GM20000 (cell line): ENCODE measurements around the gene SAG.

ENCODE experiments used
- DNase-seq: peaks from one replicate; pipeline ENCODE4 v3.0.0; 2012; ENCODE audit warnings: low spot score
- TF ChIP-seq, protein P1 (sequence below): IDR thresholded peaks from 2 replicates; pipeline ENCODE4 v1.5.1; 2012; ENCODE audit warnings: mild to moderate bottlenecking, control low read depth; ENCODE audit errors: extremely low read depth, missing control alignments

SAG gene

DNA sequence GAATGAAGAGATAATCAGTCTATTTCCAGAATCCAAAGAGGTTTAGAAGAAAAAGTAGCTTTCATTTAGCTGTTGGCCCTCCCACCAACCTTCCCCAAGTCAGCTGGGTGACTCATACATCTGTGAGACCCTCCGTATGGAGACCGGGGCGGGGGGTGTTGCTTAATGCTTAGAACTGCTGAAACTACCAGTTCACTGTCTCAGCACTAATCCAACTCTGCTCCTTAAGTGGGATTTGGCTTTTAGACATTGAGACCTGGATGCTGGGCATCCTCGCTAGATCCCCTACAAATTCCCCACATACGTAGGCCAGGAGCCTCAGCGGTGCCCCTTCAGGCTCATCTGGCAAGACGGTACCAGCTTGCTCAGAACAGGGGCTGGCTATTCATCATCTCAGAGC is at the start of gene SAG:
Gene SAG, plus strand, starts transcription at position 252 of the 400 bp plus-strand sequence. CDS start 1,374 bp downstream, outside the sequence.
- TF ChIP-seq, protein P1, sequence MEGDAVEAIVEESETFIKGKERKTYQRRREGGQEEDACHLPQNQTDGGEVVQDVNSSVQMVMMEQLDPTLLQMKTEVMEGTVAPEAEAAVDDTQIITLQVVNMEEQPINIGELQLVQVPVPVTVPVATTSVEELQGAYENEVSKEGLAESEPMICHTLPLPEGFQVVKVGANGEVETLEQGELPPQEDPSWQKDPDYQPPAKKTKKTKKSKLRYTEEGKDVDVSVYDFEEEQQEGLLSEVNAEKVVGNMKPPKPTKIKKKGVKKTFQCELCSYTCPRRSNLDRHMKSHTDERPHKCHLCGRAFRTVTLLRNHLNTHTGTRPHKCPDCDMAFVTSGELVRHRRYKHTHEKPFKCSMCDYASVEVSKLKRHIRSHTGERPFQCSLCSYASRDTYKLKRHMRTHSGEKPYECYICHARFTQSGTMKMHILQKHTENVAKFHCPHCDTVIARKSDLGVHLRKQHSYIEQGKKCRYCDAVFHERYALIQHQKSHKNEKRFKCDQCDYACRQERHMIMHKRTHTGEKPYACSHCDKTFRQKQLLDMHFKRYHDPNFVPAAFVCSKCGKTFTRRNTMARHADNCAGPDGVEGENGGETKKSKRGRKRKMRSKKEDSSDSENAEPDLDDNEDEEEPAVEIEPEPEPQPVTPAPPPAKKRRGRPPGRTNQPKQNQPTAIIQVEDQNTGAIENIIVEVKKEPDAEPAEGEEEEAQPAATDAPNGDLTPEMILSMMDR: no peak
- DNase-seq: no peak

DNA sequence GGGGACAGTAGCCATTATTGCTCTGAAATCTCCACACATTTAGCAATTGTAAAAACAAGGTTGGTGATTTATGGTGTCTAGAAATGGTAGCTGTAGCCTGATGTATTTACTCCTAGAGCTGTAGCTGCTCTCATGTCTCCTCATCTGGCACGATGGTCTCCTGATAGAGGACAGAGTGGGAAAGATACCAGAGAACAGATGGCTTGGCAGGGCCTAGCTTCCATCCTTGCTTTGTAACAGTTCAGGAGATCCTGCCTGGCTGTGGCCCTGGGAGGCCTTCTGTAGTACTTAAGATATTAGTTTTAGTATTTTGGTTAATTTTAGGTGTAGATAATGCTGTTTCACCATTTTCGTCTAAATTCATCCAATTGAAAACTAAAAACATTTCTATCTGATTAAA is 49.4 kb upstream of the SAG start:
- TF ChIP-seq, protein P1: no peak
- DNase-seq: no peak

DNA sequence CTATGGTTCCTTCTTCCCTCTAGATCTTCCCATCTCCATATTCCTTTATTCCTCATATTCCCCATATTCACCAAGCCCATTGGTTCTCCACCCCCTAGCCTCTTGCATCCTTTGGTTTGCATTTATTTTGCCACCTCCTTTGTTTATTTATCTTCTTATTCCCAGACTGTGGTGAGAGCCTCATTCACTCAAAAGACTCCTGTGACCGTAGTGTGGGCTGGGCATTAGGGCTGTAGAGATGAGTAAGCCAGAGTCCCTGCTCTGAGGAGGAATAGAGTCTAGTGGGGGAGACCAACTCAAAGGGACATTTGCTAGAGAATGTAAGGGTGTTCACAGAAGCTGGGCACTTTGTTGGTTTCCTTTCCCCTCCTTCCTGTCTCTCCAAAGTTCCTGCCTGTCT is 47.9 kb upstream of the SAG start:
- no peak for DNase-seq
- TF ChIP-seq, protein P1: no peak

DNA sequence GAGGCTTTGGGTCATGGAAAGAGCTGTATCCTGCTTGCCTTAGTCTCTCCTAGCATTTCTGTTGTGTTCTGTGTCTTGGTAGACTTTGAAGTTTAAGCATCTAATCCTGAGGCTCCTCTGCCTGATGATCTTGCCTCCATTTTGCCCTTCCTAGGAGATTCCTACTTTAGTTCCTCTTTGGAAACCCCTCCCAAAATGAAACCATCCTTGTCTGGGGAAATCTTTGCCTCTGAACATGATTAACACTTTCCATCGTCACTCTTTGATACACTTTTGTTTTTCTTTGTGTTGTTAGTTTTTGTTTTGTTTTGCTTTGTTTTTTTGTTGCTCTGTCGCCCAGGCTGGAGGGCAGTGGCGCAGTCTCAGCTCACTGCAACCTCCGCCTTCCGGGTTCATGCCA is 47.0 kb upstream of the SAG start:
- DNase-seq: no peak
- TF ChIP-seq, protein P1: no peak

DNA sequence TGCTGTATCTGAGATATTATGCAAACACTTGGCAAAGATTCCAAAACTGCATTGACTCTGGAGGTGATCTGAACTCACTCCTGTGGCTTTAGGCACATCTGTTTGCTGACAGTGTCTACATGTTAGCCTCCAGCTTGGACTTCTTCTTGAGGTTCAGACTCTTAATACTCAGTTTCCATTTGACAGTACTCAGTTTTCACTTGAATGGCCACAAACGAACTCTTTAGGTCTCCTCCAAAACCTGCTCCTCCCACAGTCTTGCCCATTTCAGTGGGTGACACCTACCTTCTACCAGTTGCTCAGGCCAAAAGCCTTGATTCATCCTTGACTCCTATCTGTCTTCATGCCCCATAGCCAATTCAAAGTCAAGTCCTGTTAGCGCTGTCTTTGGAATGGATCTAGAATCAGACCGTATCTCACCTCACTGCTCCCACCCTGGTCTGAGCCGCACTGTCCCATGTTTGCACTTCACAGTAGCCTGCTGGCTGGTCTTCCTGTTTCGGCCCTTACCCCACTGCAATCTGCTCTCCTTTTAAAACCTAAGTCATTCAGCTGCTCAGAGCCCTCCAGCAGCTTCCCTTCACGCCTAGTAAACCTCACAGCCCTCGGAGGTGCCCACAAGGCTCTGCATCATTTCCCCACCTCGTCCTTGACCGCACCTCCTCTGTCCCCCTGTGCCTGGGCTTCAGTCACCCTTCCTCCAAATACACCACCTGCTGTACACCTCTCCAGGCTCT is 45.6 kb upstream of the SAG start:
- DNase-seq: no peak
- TF ChIP-seq, protein P1: no peak

DNA sequence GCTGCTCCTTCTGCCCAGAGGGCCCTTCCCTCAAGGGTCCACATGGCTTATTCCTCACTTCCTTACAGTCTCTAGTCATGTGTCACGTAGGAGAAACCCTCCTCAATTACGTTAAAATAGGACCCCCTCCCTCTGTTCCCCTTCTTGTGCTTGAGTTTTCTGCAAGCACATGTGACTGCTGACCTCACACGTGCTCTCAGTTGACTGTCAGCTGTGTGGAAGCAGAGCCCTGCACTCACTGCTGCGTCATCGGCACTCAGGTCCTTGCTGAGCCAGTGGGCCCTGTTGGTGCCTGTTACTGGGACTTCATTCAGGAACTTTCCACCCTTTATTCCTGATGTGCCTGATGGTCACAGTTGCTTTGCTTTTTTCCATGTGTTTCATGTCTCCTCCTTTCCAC is 45.1 kb upstream of the SAG start:
- DNase-seq: no peak
- TF ChIP-seq, protein P1: no peak

DNA sequence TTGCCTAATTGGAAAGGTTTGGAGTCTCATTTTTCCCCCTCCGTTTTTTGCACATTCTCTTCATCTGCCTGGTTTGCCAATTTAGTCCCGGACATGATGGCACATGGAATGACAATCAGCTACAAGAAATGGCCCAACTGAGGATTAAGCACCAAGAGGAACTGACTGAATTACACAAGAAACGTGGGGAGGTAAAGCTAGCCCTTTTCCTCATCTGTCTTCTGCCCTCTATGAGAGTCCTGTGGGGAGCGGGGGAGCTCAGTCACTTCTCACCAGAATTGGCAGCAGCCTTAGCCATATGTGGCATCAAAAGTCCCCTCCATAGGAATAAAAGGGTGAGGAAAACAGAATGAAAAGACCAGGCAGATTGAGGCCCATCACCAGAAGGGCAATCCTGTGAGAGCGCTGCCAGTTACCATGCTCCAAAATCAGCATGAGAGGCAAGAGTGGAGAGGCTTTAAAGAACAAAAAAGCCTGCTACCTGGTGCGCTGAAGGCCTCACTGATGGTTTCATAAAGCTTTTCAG is 44.5 kb upstream of the SAG start:
- TF ChIP-seq, protein P1: no peak
- DNase-seq: no peak
